H9 (cell line): Measurements from ENCODE around the gene ZNF765. TPM values are rescaled to one million over a fixed set of nuclear protein-coding genes. Genes with fewer than 3 reads are reported as not detected.
A peak's percentile ranks its signal among the peaks of the same experiment; 100 is the strongest.

ENCODE experiments used
- DNase-seq: peaks from one replicate; pipeline ENCODE4 v3.0.0-alpha.2; 2017
- H2AFZ ChIP-seq: one replicate; pipeline ENCODE4 v1.6.1; 2013; ENCODE audit warnings: mild to moderate bottlenecking, low read length, control low read depth, moderate library complexity
- H2AK5ac ChIP-seq: 2 replicates; pipeline ENCODE4 v1.6.1; 2013; ENCODE audit warnings: low read length, control low read depth, mixed read lengths; ENCODE audit not compliant: insufficient read length
- H2BK120ac ChIP-seq: one replicate; pipeline ENCODE4 v1.6.1; 2013; ENCODE audit warnings: low read depth, mild to moderate bottlenecking, low read length, control low read depth, inconsistent platforms; ENCODE audit not compliant: poor library complexity, severe bottlenecking
- H2BK12ac ChIP-seq: 2 replicates; pipeline ENCODE4 v1.6.1; 2013; ENCODE audit warnings: low read length, control low read depth, mixed read lengths, low read depth; ENCODE audit not compliant: insufficient read length
- H2BK15ac ChIP-seq: 2 replicates; pipeline ENCODE4 v1.6.1; 2013; ENCODE audit warnings: low read depth, low read length, control low read depth
- H2BK20ac ChIP-seq: one replicate; pipeline ENCODE4 v1.6.1; 2013; ENCODE audit warnings: low read depth, mild to moderate bottlenecking, low read length, control low read depth, inconsistent platforms; ENCODE audit not compliant: poor library complexity, severe bottlenecking
- H2BK5ac ChIP-seq: 2 replicates; pipeline ENCODE4 v1.6.1; 2013; ENCODE audit warnings: low read length, control low read depth, mixed read lengths; ENCODE audit not compliant: insufficient read length
- H3K14ac ChIP-seq: 2 replicates; pipeline ENCODE4 v1.6.1; 2013; ENCODE audit warnings: low read length, control low read depth; ENCODE audit not compliant: insufficient read depth
- H3K18ac ChIP-seq: 2 replicates; pipeline ENCODE4 v1.6.1; 2013; ENCODE audit warnings: low read depth, mild to moderate bottlenecking, mixed read lengths, low read length, control low read depth; ENCODE audit not compliant: insufficient read length
- H3K23ac ChIP-seq: 2 replicates; pipeline ENCODE4 v1.6.1; 2013; ENCODE audit warnings: low read length, control low read depth, mixed read lengths, low read depth; ENCODE audit not compliant: insufficient read length
- H3K23me2 ChIP-seq: 2 replicates; pipeline ENCODE4 v1.6.1; 2013; ENCODE audit warnings: low read depth, mild to moderate bottlenecking, mixed read lengths, low read length, control low read depth; ENCODE audit not compliant: insufficient read length, poor library complexity, severe bottlenecking
- H3K27ac ChIP-seq: 2 replicates; pipeline ENCODE4 v1.5.1; 2013; ENCODE audit warnings: low read length, control low read depth, mixed read lengths, low read depth; ENCODE audit not compliant: insufficient read length
- H3K27me3 ChIP-seq: 2 replicates; pipeline ENCODE4 v1.6.1; 2013; ENCODE audit warnings: low read length, control low read depth, inconsistent platforms; ENCODE audit not compliant: insufficient read depth
- H3K4ac ChIP-seq: 2 replicates; pipeline ENCODE4 v1.6.1; 2013; ENCODE audit warnings: low read depth, mild to moderate bottlenecking, control low read depth, inconsistent platforms, low read length, moderate library complexity
- H3K4me1 ChIP-seq: 2 replicates; pipeline ENCODE4 v1.6.1; 2013; ENCODE audit warnings: low read length, control low read depth, inconsistent platforms; ENCODE audit not compliant: insufficient read depth
- H3K4me2 ChIP-seq: 2 replicates; pipeline ENCODE4 v1.6.1; 2013; ENCODE audit warnings: low read length, control low read depth, mixed read lengths; ENCODE audit not compliant: insufficient read length, insufficient read depth
- H3K56ac ChIP-seq: 2 replicates; pipeline ENCODE4 v1.6.1; 2013; ENCODE audit warnings: low read depth, mild to moderate bottlenecking, mixed read lengths, low read length, control low read depth; ENCODE audit not compliant: insufficient read length
- H3K79me1 ChIP-seq: 2 replicates; pipeline ENCODE4 v1.6.1; 2013; ENCODE audit warnings: low read depth, mild to moderate bottlenecking, moderate library complexity, low read length, control low read depth, inconsistent platforms; ENCODE audit not compliant: insufficient read depth, poor library complexity, severe bottlenecking
- H3K79me2 ChIP-seq: 2 replicates; pipeline ENCODE4 v1.6.1; 2013; ENCODE audit warnings: low read length, control low read depth, inconsistent platforms; ENCODE audit not compliant: insufficient read depth
- H3K9ac ChIP-seq: 2 replicates; pipeline ENCODE4 v1.6.1; 2013; ENCODE audit warnings: low read length, control low read depth, mixed read lengths; ENCODE audit not compliant: insufficient read length; ENCODE audit errors: extremely low read depth
- H3K9me3 ChIP-seq: one replicate; pipeline ENCODE4 v1.6.1; 2013; ENCODE audit warnings: low read depth, low read length, inconsistent platforms; ENCODE audit not compliant: control insufficient read depth
- H3T11ph ChIP-seq: one replicate; pipeline ENCODE4 v1.6.1; 2013; ENCODE audit warnings: mild to moderate bottlenecking, low read length, control low read depth, inconsistent platforms
- H4K20me1 ChIP-seq: one replicate; pipeline ENCODE4 v1.6.1; 2013; ENCODE audit not compliant: control insufficient read depth, insufficient read length, insufficient read depth
- H4K5ac ChIP-seq: 2 replicates; pipeline ENCODE4 v1.6.1; 2013; ENCODE audit warnings: low read depth, mild to moderate bottlenecking, mixed read lengths, low read length, control low read depth; ENCODE audit not compliant: insufficient read length
- H4K8ac ChIP-seq: replicated peaks from 2 replicates; pipeline ENCODE4 v1.6.1; 2013; ENCODE audit warnings: low read length, control low read depth, mixed read lengths, low read depth; ENCODE audit not compliant: insufficient read length
- H4K91ac ChIP-seq: 2 replicates; pipeline ENCODE4 v1.6.1; 2013; ENCODE audit warnings: low read depth, mild to moderate bottlenecking, moderate library complexity, mixed read lengths, low read length, control low read depth; ENCODE audit not compliant: insufficient read length
- H3K27ac Mint-ChIP-seq, 3 experiments: 2 replicates in 2 of 3; 3 replicates in 1 of 3; pipeline ENCODE4 v1.8.0; 2020 to 2021; ENCODE audit warnings: mixed read lengths in 3 of 3, mild to moderate bottlenecking in 1 of 3, moderate library complexity in 1 of 3
- H3K27me3 Mint-ChIP-seq: 2 replicates; pipeline ENCODE4 v1.8.0; 2021; ENCODE audit warnings: low read depth, mild to moderate bottlenecking, moderate library complexity, mixed read lengths
- H3K36me3 Mint-ChIP-seq, 3 experiments: 2 replicates in 2 of 3; 3 replicates in 1 of 3; pipeline ENCODE4 v1.8.0; 2020 to 2021; ENCODE audit warnings: low read depth in 3 of 3, mixed read lengths in 3 of 3; ENCODE audit not compliant: insufficient read depth in 1 of 3
- H3K4me1 Mint-ChIP-seq, 2 experiments: 2 replicates each; pipeline ENCODE4 v1.8.0; 2020; ENCODE audit warnings: mixed read lengths in 2 of 2
- H3K4me3 Mint-ChIP-seq, 2 experiments: 2 replicates in 1 of 2; 3 replicates in 1 of 2; pipeline ENCODE4 v1.8.0; 2020 to 2021; ENCODE audit warnings: mild to moderate bottlenecking in 2 of 2, mixed read lengths in 2 of 2, moderate library complexity in 1 of 2
- H3K9me3 Mint-ChIP-seq, 2 experiments: 2 replicates in 1 of 2; 3 replicates in 1 of 2; pipeline ENCODE4 v1.8.0; 2020; ENCODE audit warnings: mild to moderate bottlenecking in 2 of 2, mixed read lengths in 2 of 2, moderate library complexity in 1 of 2
- CTCF ChIP-seq: fragments of 200-600 bp; sonication (generic); conservative IDR thresholded peaks from 3 replicates; pipeline ENCODE4 v1.8.0; 2021; ENCODE audit warnings: antibody characterized with exemption, mild to moderate bottlenecking
- WGBS: extraction: QIAGEN DNeasy Blood & Tissue Kit; methylation state at CpG from one replicate; pipeline ENCODE4 v1.1.7; 2013; ENCODE audit warnings: missing lambda C conversion rate, low lambda C conversion rate, mixed read lengths; ENCODE audit not compliant: insufficient read length; ENCODE audit errors: extremely low coverage; 5-methylcytosine and 5-hydroxymethylcytosine counted together
- total RNA-seq: library from RNA; stranded (reverse); gene quantifications from 2 replicates; pipeline ENCODE4 v1.2.1, GENCODE V29; 2021

The ZNF765 gene
- total RNA-seq, 1 experiment from 2014 or later, result 20.4 TPM

- Histone ChIP-seq H3K79me1 (no peaks in the 10 kb centered on the region), H2AFZ (no peak overlapping the region), H4K20me1 (no peaks in the 10 kb centered on the region)
These were observed 67.9 kb downstream of the ZNF765 start for GRCh38 chr19:53462861-53463260.

More at GRCh38 chr19:53462861-53463260, 67.9 kb downstream of the ZNF765 start:
- peaks cover 13 to 14% (median 14%) of the 10 kb centered on the region in 3 experiments for H3K36me3 Mint-ChIP-seq
- Histone ChIP-seq H2BK15ac (no peak overlapping the region), H3K4ac (no peak overlapping the region), H2BK20ac (no peak overlapping the region), H4K91ac (no peak overlapping the region), H3K27ac (no peak overlapping the region), H4K5ac (no peak overlapping the region), H2BK12ac (no peak overlapping the region), H3K27me3 (no peaks in the 10 kb centered on the region), H3K18ac (no peak overlapping the region), H3K23ac (no peak overlapping the region), H4K8ac (no peak overlapping the region), H2AK5ac (no peak overlapping the region), H3K56ac (no peak overlapping the region), H3K79me2 (no peaks in the 10 kb centered on the region), H3K4me1 (no peaks in the 10 kb centered on the region; the same call in 1 of the 2 replicates), H3K9me3 (no peaks in the 10 kb centered on the region), H2BK120ac (no peak overlapping the region), H3K23me2 (peaks cover 3% of the 10 kb centered on the region), H3T11ph (no peak overlapping the region), H2BK5ac (no peak overlapping the region), H3K14ac (no peak overlapping the region), H3K4me2 (peak overlapping the region; percentile 70), H3K9ac (no peak overlapping the region)
- peak overlapping the region; percentile 39 to 67 for H3K4me3 Mint-ChIP-seq
- H3K27me3 Mint-ChIP-seq, result no peaks in the 10 kb centered on the region; the same call in 1 of the 2 replicates
- peaks cover 16 to 17% of the 10 kb centered on the region in 2 experiments for H3K9me3 Mint-ChIP-seq
- H3K4me1 Mint-ChIP-seq, result peaks cover 35 to 37% of the 10 kb centered on the region in 2 experiments
- DNase-seq, result no peak
- peak overlapping the region in 1 of 3 experiments; percentile 35; a peak in 1 of 7 replicates for H3K27ac Mint-ChIP-seq
- no peak for TF ChIP-seq CTCF
- WGBS, result no CpG with 5 or more reads among the region's 14 CpGs
